Inferior parietal cortex (tissue), 1 donor: ENCODE measurements around the gene CSGALNACT2.
"Not testable (repeated sequence)": the region's sequence is repeated elsewhere in the genome, so short reads cannot be mapped to it uniquely, and the experiment has no call there.

ENCODE experiments used
- DNase-seq: peaks from one replicate; pipeline ENCODE4 v3.0.0-alpha.2; 2016; ENCODE audit errors: extremely low spot score

The CSGALNACT2 gene

DNA sequence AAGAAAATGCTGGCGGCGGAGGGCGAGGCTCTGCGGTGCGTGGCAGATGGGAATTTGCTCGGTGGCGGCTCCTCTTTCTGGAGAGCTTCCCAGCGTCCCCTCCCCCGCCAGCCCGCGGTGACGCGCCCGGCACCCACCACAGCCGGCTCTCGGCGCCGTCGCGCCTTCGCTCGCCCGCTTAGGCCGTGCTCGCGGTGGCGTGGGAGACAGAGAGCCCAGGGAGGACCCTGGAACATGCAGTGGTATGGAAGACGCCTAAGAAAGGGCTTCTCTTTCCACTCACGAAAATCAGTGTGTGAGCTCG lies 576 bp upstream of the CSGALNACT2 start:
- peak; percentile 58 for DNase-seq

DNA sequence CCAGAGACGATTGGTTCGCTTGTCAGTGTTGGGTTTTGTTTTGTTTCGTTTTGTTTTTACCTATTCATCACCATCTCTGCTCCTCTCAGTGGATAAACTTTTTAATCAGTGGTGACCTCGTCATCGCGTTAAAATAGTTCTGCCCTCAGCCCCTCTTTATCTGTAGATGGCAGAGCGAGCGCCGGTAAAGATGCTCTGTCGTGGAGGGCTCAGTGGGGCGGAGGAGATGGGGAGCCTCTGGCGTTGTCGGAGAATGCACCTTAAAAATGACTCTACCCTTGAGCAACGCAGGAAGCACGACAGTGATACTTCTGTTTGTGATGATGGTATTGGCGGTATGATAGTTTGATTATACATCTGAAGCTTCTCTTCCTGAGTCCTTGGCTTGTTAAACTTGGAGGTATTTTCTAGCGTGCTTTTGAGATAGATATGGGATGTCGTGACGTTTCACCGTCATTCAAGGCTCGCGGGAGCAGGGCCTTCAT lies 554 bp downstream of the CSGALNACT2 start:
- peak; percentile 44 for DNase-seq

DNA sequence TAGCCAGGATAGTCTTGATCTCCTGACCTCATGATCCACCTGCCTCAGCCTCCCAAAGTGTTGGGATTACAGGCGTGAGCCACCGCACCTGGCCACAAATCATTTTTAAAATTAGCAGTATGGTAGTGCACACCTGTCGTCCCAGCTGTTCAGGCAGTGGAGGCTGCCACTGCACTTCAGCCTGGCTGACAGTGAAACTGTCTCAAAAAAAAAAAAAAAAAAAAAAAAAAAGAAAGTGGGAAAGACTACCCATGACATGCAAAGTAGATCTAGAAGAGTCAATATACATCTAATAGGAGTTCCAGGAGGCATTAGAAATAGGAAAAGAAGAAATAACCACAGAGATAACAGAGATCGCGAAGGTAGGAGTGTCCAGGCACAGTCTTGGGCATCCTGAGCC lies 3.2 kb downstream of the CSGALNACT2 start:
- DNase-seq, result no peak

DNA sequence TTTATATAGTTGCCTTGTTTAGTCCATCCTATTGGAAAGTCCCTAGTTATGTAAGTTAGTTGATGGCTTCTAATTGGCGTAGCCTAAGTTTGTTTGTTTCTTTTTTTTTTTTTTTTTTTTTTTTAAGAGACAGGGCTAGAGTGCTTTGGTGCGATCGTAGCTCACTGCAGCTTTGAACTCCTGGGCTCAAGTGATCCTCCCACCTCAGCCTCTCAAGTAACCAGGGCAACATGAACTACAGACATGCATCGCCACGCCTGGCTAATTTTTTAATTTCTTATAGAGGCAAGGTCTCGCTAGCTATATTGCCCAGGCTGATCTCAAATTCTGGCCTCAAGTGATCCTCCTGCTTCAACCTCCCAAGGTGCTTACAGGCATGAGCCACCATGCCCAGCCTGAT lies 7.1 kb downstream of the CSGALNACT2 start:
- no peak for DNase-seq

DNA sequence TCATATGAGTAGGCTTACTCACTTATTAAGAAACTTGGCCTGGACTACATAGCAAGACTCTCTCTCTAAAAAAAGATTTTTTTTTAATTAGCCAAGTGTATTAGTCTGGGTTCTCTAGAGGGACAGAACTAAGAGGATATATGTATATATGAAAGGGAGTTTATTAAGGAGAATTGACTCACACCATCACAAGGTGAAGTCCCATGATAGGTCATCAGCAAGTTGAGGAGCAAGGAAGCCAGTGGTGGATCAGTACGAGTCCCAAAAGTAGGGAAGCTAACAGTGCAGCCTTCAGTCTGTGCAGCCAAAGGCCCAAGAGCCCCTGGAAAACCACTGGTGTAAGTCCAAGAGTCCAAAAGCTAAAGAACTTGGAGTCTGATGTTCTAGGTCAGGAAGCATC lies 7.7 kb downstream of the CSGALNACT2 start:
- DNase-seq, result not testable (repeated sequence)

DNA sequence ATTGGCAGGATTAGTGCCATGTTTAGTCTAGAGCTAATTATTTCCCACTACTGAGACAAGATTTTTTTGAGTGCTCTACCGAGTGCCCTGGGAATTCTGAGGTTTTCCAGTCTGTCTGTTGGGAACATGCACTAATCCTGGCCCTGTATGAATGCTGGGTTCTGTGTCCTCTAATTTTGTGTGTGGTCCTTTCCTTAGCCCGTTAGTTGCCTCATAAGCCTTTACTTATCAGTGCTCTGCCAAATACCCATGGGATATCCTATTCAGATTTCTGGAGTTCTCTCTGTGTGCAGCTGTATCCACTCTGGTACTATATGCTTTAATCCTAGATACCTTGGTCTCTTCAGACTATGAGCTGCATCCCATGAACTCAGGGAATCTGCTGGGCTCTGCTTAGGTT lies 13.1 kb downstream of the CSGALNACT2 start:
- no peak for DNase-seq

DNA sequence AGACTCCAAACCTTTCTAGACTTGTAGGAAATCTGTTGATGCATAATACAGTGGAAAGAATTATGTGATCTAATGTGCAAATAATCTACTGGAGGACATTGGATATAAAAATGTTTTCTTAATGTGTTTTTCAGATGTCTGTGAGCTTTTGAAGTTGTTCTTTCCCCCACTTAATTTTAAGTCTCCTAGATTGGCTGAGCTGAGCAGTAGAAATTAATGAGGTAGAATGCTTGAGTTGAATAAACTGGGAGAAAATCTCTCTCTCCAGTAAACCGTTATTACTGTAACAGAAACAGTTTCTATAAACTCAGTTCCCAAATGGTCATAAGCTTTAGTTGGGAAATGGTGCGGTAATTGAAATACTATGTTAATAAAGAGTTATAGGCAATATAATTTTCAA lies 15.7 kb downstream of the CSGALNACT2 start:
- no peak for DNase-seq

DNA sequence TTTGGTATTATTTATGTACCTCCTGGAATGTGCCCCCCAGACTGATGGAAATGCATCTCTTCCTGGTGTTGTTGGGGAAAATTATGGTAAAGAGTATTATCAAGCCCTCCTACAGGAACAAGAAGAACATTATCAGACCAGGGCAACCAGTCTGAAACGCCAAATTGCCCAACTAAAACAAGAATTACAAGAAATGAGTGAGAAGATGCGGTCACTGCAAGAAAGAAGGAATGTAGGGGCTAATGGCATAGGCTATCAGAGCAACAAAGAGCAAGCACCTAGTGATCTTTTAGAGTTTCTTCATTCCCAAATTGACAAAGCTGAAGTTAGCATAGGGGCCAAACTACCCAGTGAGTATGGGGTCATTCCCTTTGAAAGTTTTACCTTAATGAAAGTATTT lies 17.0 kb downstream of the CSGALNACT2 start:
- no peak for DNase-seq

DNA sequence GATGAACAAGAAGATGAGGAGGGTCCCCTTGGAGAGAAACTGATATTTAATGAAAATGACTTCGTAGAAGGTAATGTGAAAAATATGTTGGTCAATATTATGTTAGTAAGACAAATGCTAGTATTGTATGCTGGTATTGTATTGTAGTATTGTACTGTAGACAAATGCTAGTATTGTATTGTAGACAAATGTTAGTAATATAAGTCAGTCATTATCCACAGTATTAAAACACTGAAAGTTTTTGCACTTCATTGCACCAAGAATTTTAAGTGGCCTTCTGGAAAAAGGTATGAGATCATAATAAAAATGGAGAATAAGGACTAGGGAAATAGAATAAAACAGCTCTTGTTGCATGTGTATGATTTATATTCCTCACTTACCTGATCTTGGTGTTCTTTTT lies 17.5 kb downstream of the CSGALNACT2 start:
- DNase-seq, result no peak

DNA sequence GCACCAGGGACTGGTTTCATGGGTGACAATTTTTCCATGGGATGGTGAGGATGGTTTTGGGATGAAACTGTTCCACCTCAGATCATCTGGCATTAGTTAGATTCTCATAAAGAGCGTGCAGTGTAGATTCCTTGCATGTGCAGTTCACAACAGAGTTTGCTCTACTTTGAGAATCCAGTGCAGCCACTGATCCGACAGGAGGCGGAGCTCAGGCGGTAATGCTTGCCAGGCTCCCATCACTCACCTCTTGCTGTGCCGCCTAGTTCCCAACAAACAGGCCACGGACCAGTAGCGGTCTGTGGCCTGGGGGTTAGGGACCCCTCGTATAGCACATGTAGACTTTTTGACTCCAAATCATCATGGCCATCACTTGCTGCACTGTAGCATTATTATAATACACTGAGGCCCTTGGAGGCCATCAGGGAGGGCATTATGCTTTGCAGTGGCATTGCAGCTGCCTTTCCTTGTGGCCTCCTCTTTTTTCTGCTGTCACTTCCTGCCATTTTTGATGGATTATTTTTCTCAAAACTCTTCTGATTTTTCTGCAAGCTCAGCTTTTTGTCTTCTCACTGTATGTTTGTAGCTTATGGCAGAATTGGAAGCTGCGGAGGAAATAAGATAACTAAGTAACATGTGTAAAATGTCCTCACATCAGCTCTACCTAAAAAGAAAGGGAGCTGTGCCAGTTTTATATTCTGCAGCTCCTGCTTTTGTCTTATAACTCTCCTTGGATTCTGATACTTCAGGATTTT lies 18.5 kb downstream of the CSGALNACT2 start:
- DNase-seq, result no peak

DNA sequence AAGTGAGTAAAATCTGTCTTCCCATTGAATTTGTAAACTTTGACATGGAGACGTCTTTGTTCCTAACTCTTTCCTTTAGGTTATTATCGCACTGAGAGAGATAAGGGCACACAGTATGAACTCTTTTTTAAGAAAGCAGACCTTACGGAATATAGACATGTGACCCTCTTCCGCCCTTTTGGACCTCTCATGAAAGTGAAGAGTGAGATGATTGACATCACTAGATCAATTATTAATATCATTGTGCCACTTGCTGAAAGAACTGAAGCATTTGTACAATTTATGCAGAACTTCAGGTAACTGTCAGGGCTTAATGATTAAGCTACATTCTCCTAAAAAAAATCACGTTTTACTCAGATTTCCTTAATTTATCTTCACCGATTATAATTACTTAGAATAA lies 20.4 kb downstream of the CSGALNACT2 start:
- no peak for DNase-seq

DNA sequence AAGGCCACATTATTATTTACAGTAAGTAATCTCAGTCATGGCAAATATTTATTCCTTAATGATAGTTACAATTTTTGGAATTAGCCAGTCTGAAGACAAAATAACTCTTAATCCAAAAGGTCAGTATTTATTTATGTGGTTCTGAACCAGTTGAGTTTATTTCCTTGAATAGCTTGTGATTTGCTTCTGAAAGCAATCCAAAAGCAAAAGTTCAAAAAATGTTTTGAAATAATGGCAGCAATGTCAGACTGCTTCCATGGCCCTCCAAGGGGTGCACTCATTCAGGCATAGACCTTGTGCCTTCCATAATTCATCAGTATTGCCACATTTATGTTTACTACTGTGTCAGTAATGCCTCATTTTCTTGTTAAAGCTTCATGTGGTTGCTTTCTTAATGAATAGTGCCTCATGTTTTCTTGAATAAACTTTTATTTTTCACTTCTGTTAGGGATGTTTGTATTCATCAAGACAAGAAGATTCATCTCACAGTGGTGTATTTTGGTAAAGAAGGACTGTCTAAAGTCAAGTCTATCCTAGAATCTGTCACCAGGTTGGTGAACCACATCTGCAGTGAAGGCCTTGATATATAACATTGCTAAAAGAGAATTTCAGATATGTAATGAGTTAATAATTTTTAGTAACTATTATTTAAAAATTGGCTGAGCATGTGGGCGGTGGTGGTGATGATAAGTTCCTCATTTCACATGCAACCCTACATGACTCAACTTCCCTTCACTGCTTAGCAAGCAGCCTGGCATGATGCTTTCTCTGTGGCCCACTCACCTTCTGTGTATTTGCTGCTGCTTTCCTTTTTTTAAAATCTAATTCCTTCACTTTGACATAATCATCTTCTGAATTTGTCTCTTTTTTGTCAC lies 22.0 kb downstream of the CSGALNACT2 start:
- no peak for DNase-seq

DNA sequence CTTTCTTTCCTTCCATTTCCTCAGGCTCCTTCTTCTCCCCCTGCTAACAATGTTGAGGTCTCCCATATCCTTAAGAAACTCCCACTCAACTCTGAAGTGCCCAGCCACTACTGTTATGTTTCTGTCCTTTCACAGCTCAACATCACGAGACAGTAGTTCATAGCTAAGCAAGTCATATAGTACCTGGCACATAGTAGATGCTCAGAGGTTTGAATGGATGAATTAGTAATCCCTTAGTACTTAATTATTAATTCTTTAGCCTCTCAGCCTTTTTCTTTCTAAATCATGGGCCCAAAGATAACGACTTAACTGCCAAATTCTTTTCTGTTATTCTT lies 22.6 kb downstream of the CSGALNACT2 start:
- no peak for DNase-seq

DNA sequence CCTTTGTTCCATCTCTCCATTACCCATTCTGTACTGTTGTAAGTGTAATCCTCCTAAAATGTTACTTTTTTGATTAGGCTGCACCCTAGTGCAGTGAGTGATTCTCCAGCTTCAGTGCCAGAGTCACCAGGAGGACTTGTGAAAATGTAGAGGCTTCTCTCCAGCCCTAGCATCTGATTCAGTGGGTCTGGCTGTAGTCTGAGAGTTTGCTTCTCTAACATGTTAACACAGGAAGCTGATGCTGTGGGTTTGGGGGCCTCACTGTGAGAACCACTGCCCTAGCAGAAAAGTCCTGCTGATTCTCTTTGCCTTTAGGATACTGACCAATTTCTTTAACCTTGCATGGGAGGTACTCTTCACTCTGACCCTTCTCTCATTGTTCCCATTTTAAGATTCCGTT lies 24.4 kb downstream of the CSGALNACT2 start:
- no peak for DNase-seq

DNA sequence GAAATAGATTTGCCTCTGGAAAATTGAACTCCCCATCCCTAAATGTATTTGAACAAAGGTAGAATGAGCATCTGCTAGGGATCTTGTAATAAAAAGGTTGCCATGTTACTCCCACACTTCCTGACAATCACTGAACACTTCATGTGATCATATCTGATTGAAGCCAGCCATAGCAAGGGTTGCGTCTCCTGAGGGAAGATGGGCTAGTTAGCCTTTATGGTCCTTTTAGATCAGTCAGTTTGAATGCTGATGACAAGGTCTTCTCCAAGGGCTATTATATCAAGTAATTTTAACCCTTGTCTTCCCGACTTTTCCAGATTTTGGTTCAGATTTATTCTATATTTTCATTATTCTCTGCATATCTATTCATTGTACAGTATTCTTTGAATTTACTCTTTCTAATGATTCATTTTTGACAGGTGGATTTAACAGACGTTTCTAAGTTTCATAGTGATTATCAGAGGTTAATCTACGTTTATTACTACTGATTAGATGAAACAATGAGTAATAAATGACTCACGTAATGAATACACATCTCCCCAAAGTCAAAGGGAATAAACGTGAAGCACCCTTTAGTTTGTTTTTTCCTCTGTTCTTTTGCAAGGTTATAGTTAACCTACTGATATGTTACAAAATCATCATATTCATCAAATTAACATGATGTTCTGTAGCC lies 28.1 kb downstream of the CSGALNACT2 start:
- DNase-seq, result no peak

DNA sequence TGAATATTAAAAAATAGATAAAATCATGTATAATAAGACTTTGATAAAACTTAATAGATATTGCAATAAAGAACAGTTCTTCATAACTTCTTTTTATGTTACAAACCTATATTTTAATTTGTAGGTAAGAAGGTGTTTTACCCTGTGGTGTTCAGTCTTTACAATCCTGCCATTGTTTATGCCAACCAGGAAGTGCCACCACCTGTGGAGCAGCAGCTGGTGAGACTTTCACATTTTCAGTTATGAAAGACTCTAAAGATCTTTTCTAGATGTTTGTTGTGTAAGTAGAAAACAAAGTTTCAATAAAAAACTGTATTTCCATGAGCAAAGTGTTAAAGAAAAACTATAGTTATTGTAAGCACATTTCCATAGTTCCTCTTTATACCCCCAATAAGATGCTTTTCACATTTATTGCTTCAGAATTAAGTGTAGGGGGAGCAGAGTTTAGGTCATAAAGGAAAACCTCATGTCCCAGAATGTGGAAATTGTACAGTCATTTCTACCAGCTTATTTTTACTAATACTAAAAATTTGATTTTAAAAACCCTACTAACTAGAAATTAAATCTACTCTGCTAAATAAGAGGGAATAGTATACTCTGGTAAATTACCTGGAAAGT lies 28.7 kb downstream of the CSGALNACT2 start:
- no peak for DNase-seq

DNA sequence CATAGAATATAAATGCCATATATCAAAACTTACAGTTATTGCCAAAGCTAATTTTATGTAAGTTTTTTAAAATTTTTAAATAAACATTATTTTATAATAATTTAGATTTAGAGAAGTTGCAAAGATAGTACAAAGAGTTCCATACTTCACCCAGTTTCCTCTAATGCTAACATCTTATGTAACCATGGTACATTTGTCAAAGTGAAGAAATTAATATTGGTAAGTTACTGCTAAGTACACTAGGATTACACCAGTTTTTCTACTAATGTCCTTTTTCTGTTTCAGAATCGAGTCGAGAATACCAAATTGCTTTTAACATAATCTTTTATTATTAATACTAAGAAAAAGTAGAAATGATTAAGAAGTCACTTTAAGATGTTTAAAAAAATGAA lies 29.2 kb downstream of the CSGALNACT2 start:
- DNase-seq, result no peak

DNA sequence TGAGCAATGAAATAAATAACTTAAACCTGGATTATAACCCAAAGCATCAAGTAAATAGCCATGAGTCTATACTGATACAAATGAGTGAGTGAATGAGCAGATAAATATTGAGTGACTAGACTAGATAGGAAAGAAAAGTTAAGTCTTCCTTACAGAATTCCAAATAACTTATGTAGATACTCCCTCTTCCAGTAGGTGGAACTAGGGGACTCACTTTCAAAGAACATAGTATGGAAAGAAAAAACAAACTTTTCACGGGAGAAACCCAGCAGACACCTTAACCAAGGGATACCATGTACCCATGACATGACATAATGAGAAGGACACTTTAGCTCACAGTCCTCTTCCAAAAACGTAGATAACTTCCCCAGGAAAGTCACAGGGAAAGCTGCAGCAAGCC lies 32.2 kb downstream of the CSGALNACT2 start:
- no peak for DNase-seq

DNA sequence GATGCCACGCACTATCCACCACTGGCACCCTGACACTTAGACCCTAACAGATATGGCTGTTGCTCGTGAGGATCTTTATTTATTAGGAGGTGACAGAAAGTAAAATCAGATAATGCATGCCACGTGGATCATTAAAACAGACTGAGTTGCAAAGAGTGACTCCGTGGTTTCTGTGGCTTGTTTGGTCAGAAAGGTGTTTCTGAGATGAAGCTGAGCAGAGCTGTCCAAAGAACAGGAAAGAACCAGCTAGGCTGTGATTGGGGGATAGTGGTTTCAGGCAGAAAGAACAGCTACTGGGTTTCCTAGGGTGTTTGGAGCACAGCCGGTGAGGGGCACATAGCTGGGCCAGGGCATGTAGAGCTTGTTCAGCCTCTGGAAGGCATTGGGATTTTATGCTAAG lies 34.4 kb downstream of the CSGALNACT2 start:
- no peak for DNase-seq

DNA sequence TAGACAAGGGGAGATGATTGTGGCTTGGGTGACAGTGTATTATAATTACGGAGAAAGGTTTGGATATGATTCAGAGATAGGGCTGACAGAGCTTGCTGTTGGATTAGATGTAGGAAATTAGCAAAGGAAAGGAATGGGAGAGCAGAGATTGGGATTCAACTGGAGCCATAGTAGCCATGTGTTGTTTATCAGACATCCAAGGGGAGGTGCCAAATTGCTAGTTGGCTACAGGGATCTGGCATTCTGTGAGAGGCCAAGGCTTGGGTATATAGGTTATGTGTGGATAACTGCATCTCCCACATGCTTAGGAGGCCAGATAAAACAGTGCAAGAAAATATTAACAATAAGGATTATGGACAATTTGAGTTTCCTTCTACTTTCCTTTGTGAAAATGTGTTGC lies 34.9 kb downstream of the CSGALNACT2 start:
- no peak for DNase-seq

DNA sequence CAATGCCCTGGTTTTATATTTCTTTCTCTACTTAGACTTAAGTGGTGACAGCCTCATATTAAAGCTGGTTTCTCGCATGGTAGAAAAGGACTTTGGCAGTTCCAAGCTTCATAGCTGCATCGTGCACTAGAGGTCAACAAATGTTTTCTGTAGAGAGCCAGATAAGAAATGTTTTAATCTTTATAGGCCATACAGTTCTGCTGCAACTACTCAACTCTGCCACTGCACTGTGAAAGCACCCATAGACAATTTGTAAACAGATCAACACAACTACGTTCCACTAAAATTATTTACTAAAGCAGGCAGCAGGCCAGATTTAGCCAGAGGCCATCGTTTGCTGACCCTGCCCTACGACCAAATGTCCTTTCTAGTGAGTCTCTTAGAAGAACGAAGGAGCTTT lies 36.7 kb downstream of the CSGALNACT2 start:
- DNase-seq, result no peak

DNA sequence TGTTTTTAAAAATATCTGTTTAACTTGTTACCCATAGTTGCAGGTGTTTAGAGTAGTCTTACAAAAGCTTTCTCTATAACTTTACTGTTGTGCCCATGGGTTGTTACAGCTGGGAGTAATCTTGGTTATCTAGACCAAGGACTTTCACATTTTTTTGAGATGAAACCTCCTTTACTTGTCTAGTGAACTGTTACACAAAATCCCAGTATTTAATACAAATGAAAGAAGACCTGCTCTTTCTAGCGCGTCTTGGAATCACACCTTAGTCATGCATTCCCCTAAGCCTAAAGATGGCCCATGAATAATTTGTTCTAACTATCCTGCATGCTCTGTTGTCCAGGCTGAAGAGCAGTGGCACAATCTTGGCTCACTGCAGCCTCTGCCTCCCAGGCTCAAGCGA lies 38.0 kb downstream of the CSGALNACT2 start:
- no peak for DNase-seq
